A549 (cell line): Measurements from ENCODE around the gene ADAMTSL3. TPM values are rescaled to one million over a fixed set of nuclear protein-coding genes. Genes with fewer than 3 reads are reported as not detected.
A peak's percentile ranks its signal among the peaks of the same experiment; 100 is the strongest.

ENCODE experiments used
- ATAC-seq, 2 experiments: fragments of 200-7000 bp in 1 of 2; fragments of >200 bp in 1 of 2; cut with Nextera tagmentation in 1 of 2; cut with Tn5 transposase in 1 of 2; 3 replicates each; pipeline versions ENCODE4 v1.8.0 to v1.9.1; 2018 to 2020; ENCODE audit warnings: mild to moderate bottlenecking in 1 of 2, moderate library complexity in 1 of 2
- CTCF ChIA-PET: fragments of 300-600 bp; sonication (Branson Sonifier 250); formaldehyde crosslinking; extraction: SDS; loops from one replicate; lab custom pipeline; 2021; ENCODE audit warnings: antibody characterized with exemption, inconsistent platforms; lab: Yijun Ruan, JAX
- POLR2A ChIA-PET: fragments of 350-600 bp; formaldehyde crosslinking; extraction: SDS; loops from one replicate; lab custom pipeline; 2021; ENCODE audit warnings: antibody characterized with exemption, inconsistent platforms; lab: Yijun Ruan, JAX
- DNase-seq, 2 experiments: peaks; one replicate each; pipeline versions ENCODE4 v3.0.0 to v3.0.0-alpha.2; 2011 to 2016; ENCODE audit warnings: low read depth in 1 of 2, low spot score in 1 of 2
- FAIRE-seq: peaks from 2 replicates; lab custom pipeline; 2011; peaks lifted over from hg19 to GRCh38; lab: Jason Lieb, UNC
- H3K27ac ChIP-seq, 2 experiments: fragments of >200 bp; sonication (Bioruptor Twin); formaldehyde crosslinking; 3 replicates each; pipeline ENCODE4 v1.5.1; 2016 to 2017
- H3K4me1 ChIP-seq: fragments of >200 bp; sonication (Bioruptor Twin); formaldehyde crosslinking; 3 replicates; pipeline ENCODE4 v1.6.1; 2016
- H3K4me2 ChIP-seq: fragments of >200 bp; sonication (Bioruptor Twin); formaldehyde crosslinking; 3 replicates; pipeline ENCODE4 v1.6.1; 2016
- H3K4me3 ChIP-seq: fragments of >200 bp; sonication (Bioruptor Twin); formaldehyde crosslinking; 3 replicates; pipeline ENCODE4 v1.5.1; 2016
- H3K9me3 ChIP-seq: fragments of >200 bp; sonication (Bioruptor Twin); formaldehyde crosslinking; 3 replicates; pipeline ENCODE4 v1.6.1; 2016
- CBX2 ChIP-seq: fragments of 200-600 bp; sonication (generic); IDR thresholded peaks from 2 replicates; pipeline ENCODE4 v1.6.1; 2016; ENCODE audit warnings: low read depth, mild to moderate bottlenecking, borderline replicate concordance
- CBX8 ChIP-seq: fragments of 200-600 bp; sonication (generic); IDR thresholded peaks from 2 replicates; pipeline ENCODE4 v1.6.1; 2016
- CEBPB ChIP-seq, 2 experiments: fragments of >200 bp in 1 of 2; sonication (Bioruptor Twin) in 1 of 2; formaldehyde crosslinking in 1 of 2; IDR thresholded peaks; 2 replicates each; pipeline ENCODE4 v1.6.1; 2012 to 2016
- EHF ChIP-seq: fragments of 250-450 bp; sonication (Bioruptor Pico); IDR thresholded peaks from 2 replicates; pipeline ENCODE4 v1.5.0; 2020; ENCODE audit warnings: mild to moderate bottlenecking
- ESRRA ChIP-seq: fragments of 150-350 bp; IDR thresholded peaks from 2 replicates; pipeline ENCODE4 v1.6.1; 2014; ENCODE audit warnings: mild to moderate bottlenecking, low read length, borderline replicate concordance
- FOSB ChIP-seq: fragments of 250-450 bp; sonication (Bioruptor Pico); IDR thresholded peaks from 2 replicates; pipeline ENCODE4 v1.5.0; 2020; ENCODE audit warnings: mild to moderate bottlenecking, moderate library complexity
- FOSL2 ChIP-seq, 2 experiments: fragments of 450-650 bp in 1 of 2; fragments of >200 bp in 1 of 2; sonication (Bioruptor Twin) in 1 of 2; formaldehyde crosslinking; IDR thresholded peaks; 2 replicates each; pipeline versions ENCODE4 v1.5.0 to v1.6.1; 2016 to 2020; ENCODE audit warnings: mild to moderate bottlenecking in 1 of 2, moderate library complexity in 1 of 2
- FOXS1 ChIP-seq: fragments of 250-450 bp; sonication (Bioruptor Pico); IDR thresholded peaks from 2 replicates; pipeline ENCODE4 v1.5.0; 2020; ENCODE audit warnings: mild to moderate bottlenecking, moderate library complexity
- GATA3 ChIP-seq: IDR thresholded peaks from 2 replicates; pipeline ENCODE4 v1.6.1; 2012; ENCODE audit warnings: borderline replicate concordance
- HEYL ChIP-seq: fragments of 250-450 bp; sonication (Bioruptor Pico); IDR thresholded peaks from 2 replicates; pipeline ENCODE4 v1.8.0; 2021; ENCODE audit warnings: mild to moderate bottlenecking, moderate library complexity
- HOXB13 ChIP-seq: fragments of 250-450 bp; sonication (Bioruptor Pico); IDR thresholded peaks from 2 replicates; pipeline ENCODE4 v1.5.0; 2020; ENCODE audit warnings: low read depth, mild to moderate bottlenecking, moderate library complexity
- HOXB5 ChIP-seq: fragments of 250-450 bp; sonication (Bioruptor Pico); IDR thresholded peaks from 2 replicates; pipeline ENCODE4 v1.5.0; 2020; ENCODE audit warnings: mild to moderate bottlenecking, moderate library complexity
- JUNB ChIP-seq: fragments of >200 bp; sonication (Bioruptor Twin); formaldehyde crosslinking; IDR thresholded peaks from 2 replicates; pipeline ENCODE4 v1.6.1; 2016
- MAFK ChIP-seq: fragments of 450-650 bp; IDR thresholded peaks from 2 replicates; pipeline ENCODE4 v1.6.1; 2014; ENCODE audit not compliant: partially characterized antibody
- MAZ ChIP-seq: fragments of 150-350 bp; IDR thresholded peaks from 2 replicates; pipeline ENCODE4 v1.6.1; 2014; ENCODE audit warnings: antibody characterized with exemption, low read depth, low read length, borderline replicate concordance
- MYC ChIP-seq: IDR thresholded peaks from 2 replicates; pipeline ENCODE4 v1.6.1; 2012; ENCODE audit warnings: mild to moderate bottlenecking, inconsistent platforms, low read length, improper control_type of control experiment, borderline replicate concordance
- POLR2A ChIP-seq: IDR thresholded peaks from 2 replicates; pipeline ENCODE4 v1.6.1; 2012; ENCODE audit warnings: mild to moderate bottlenecking, low read length
- POLR2AphosphoS2 ChIP-seq: conservative IDR thresholded peaks from 2 replicates; pipeline ENCODE4 v1.6.1; 2012; ENCODE audit warnings: low read length, improper control_type of control experiment, inconsistent platforms
- RARB ChIP-seq: fragments of 250-450 bp; sonication (Bioruptor Pico); IDR thresholded peaks from 2 replicates; pipeline ENCODE4 v1.8.0; 2021; ENCODE audit warnings: mild to moderate bottlenecking, moderate library complexity
- RCOR1 ChIP-seq: fragments of 150-350 bp; IDR thresholded peaks from 2 replicates; pipeline ENCODE4 v1.6.1; 2014; ENCODE audit warnings: antibody characterized with exemption, low read length, low read depth
- RNF2 ChIP-seq: fragments of 200-600 bp; sonication (generic); IDR thresholded peaks from 2 replicates; pipeline ENCODE4 v1.6.1; 2016; ENCODE audit warnings: low read depth, mild to moderate bottlenecking, antibody characterized with exemption, moderate library complexity, borderline replicate concordance
- SMC3 ChIP-seq: fragments of >200 bp; sonication (Bioruptor Twin); formaldehyde crosslinking; IDR thresholded peaks from 3 replicates; pipeline ENCODE4 v1.6.1; 2018; ENCODE audit warnings: inconsistent platforms
- SREBF2 ChIP-seq: fragments of 450-650 bp; IDR thresholded peaks from 2 replicates; pipeline ENCODE4 v1.6.1; 2014; ENCODE audit warnings: mild to moderate bottlenecking, moderate library complexity
- TFCP2L1 ChIP-seq: fragments of 250-450 bp; sonication (Bioruptor Pico); IDR thresholded peaks from 2 replicates; pipeline ENCODE4 v1.5.0; 2021; ENCODE audit warnings: mild to moderate bottlenecking
- WGBS: methylation state at CpG from one replicate; pipeline ENCODE4 v1.1.6; 2017; ENCODE audit errors: missing lambda C conversion rate; 5-methylcytosine and 5-hydroxymethylcytosine counted together
- polyA plus RNA-seq, 4 experiments: library from polyadenylated mRNA; depleted of rRNA in 3 of 4; stranded (reverse); fragments of >200 nt; fragmentation: RNase III in 1 of 4; extraction: RNeasy Plus Mini Kit Qiagen cat#74134 plus additional on column Dnase treatment in 1 of 4; gene quantifications; 2 replicates in 3 of 4; 3 replicates in 1 of 4; pipeline ENCODE4 v1.2.3, GENCODE V29; 2011 to 2017
- TF ChIP-seq, protein P1 (sequence below): IDR thresholded peaks from 2 replicates; pipeline ENCODE4 v1.6.1; 2012
- TF ChIP-seq, protein P2 (sequence below): fragments of >200 bp; sonication (Bioruptor Twin); formaldehyde crosslinking; IDR thresholded peaks from 3 replicates; pipeline ENCODE4 v1.5.1; 2016
- TF ChIP-seq, protein P3 (sequence below): IDR thresholded peaks from 2 replicates; pipeline ENCODE4 v1.6.1; 2012; ENCODE audit warnings: low read depth, borderline replicate concordance

Gene ADAMTSL3
- polyA plus RNA-seq, 2 of the 4 experiments (the other 2 are of a cell fraction), result 0.22 to 0.25 TPM

GRCh38 chr15:84033793-84034553 is 380.1 kb downstream of the ADAMTSL3 start:
- ATAC-seq (no peak), FAIRE-seq (no peak), DNase-seq (no peak)
- H3K4me1 ChIP-seq, result no peaks in the 10 kb centered on the region
- H3K9me3 ChIP-seq, result no peaks in the 10 kb centered on the region
- TF ChIP-seq EHF, result no peak
- TF ChIP-seq CEBPB (IDR thresholded peaks at IDR 0.05), result no peak
- TF ChIP-seq POLR2A, result no peak
- TF ChIP-seq, protein P1, sequence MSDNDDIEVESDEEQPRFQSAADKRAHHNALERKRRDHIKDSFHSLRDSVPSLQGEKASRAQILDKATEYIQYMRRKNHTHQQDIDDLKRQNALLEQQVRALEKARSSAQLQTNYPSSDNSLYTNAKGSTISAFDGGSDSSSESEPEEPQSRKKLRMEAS, result no peak
- no peak for TF ChIP-seq MAZ
- no peak for TF ChIP-seq RARB
- TF ChIP-seq POLR2AphosphoS2, result no peak
- no peak for TF ChIP-seq RNF2
- TF ChIP-seq, protein P2, sequence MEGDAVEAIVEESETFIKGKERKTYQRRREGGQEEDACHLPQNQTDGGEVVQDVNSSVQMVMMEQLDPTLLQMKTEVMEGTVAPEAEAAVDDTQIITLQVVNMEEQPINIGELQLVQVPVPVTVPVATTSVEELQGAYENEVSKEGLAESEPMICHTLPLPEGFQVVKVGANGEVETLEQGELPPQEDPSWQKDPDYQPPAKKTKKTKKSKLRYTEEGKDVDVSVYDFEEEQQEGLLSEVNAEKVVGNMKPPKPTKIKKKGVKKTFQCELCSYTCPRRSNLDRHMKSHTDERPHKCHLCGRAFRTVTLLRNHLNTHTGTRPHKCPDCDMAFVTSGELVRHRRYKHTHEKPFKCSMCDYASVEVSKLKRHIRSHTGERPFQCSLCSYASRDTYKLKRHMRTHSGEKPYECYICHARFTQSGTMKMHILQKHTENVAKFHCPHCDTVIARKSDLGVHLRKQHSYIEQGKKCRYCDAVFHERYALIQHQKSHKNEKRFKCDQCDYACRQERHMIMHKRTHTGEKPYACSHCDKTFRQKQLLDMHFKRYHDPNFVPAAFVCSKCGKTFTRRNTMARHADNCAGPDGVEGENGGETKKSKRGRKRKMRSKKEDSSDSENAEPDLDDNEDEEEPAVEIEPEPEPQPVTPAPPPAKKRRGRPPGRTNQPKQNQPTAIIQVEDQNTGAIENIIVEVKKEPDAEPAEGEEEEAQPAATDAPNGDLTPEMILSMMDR, result no peak
- TF ChIP-seq RCOR1, result no peak
- no peak for TF ChIP-seq HEYL (CRISPR knock-in tag)
- TF ChIP-seq TFCP2L1 (CRISPR knock-in tag), result no peak
- TF ChIP-seq CBX8, result no peak
- no peak for TF ChIP-seq MAFK
- no peak for TF ChIP-seq ESRRA
- no peak overlapping the region for H3K27ac ChIP-seq
- ChIA-PET CTCF (interaction anchor here (1.2 to 1.7 kb wide), 3 partner anchors 11 to 343 kb away, joined by 3 to 6 read pairs (median 3); no protein-coding TSS in a partner anchor), POLR2A (no interaction called here)
- H3K4me3 ChIP-seq, result no peak overlapping the region
- WGBS, result 6% methylated on average over 3 of the region's 3 CpGs
- no peak overlapping the region for H3K4me2 ChIP-seq

GRCh38 chr15:84034578-84035398 is 380.9 kb downstream of the ADAMTSL3 start:
- FAIRE-seq (no peak), DNase-seq (peak in 1 of 2 experiments; percentile 12), ATAC-seq (peak; percentile 48 to 71; a peak in 3 of 6 replicates)
- H3K4me1 ChIP-seq, result no peaks in the 10 kb centered on the region
- no peak for TF ChIP-seq MYC
- TF ChIP-seq JUNB, result no peak
- no peak for TF ChIP-seq HOXB13 (CRISPR knock-in tag)
- no peak for TF ChIP-seq HEYL (CRISPR knock-in tag)
- no peak for TF ChIP-seq CBX2
- TF ChIP-seq HOXB5, result no peak
- TF ChIP-seq GATA3, result no peak
- TF ChIP-seq SREBF2, result no peak
- no peak for TF ChIP-seq FOSL2 (IDR thresholded peaks at IDR 0.05)
- TF ChIP-seq FOSL2 (CRISPR knock-in tag; IDR thresholded peaks at IDR 0.05), result no peak
- no peak for TF ChIP-seq FOXS1 (CRISPR knock-in tag)
- TF ChIP-seq SMC3, result no peak
- no peak for TF ChIP-seq MAZ
- no peak for TF ChIP-seq FOSB (CRISPR knock-in tag)
- TF ChIP-seq, protein P3, sequence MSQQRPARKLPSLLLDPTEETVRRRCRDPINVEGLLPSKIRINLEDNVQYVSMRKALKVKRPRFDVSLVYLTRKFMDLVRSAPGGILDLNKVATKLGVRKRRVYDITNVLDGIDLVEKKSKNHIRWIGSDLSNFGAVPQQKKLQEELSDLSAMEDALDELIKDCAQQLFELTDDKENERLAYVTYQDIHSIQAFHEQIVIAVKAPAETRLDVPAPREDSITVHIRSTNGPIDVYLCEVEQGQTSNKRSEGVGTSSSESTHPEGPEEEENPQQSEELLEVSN, result no peak
- CTCF ChIA-PET, result interaction anchor here (0.6 to 2.4 kb wide), 8 partner anchors 8 to 469 kb away, joined by 3 to 10 read pairs (median 4); no protein-coding TSS in a partner anchor
- no peaks in the 10 kb centered on the region for H3K9me3 ChIP-seq
- no peak overlapping the region for H3K4me2 ChIP-seq
- 11% methylated on average over 3 of the region's 3 CpGs for WGBS
- H3K4me3 ChIP-seq, result no peak overlapping the region
- H3K27ac ChIP-seq, result no peak overlapping the region
- POLR2A ChIA-PET, result no interaction called here
